RWPE1 (cell line): ENCODE measurements around the gene EXOC3L4.
A peak's percentile ranks its signal among the peaks of the same experiment; 100 is the strongest.

Experiments
- CTCF ChIA-PET: fragments of 350-600 bp; sonication (Branson Sonifier 250); formaldehyde crosslinking; extraction: SDS; loops from one replicate; lab custom pipeline; 2021; lab: Yijun Ruan, JAX
- POLR2A ChIA-PET: fragments of 400-600 bp; formaldehyde crosslinking; extraction: SDS; loops from one replicate; lab custom pipeline; 2020; ENCODE audit warnings: antibody characterized with exemption; ENCODE audit not compliant: low non-redundant PET; lab: Yijun Ruan, JAX
- DNase-seq: peaks from one replicate; pipeline ENCODE4 v3.0.0; 2012; ENCODE audit warnings: low spot score
- H3K27ac ChIP-seq: fragments of 450-650 bp; 2 replicates; pipeline ENCODE4 v1.5.1; 2017
- TF ChIP-seq, protein P1 (sequence below): fragments of 450-650 bp; conservative IDR thresholded peaks from 2 replicates; pipeline ENCODE4 v1.5.1; 2017; ENCODE audit warnings: low read depth, mild to moderate bottlenecking

The EXOC3L4 gene

DNA sequence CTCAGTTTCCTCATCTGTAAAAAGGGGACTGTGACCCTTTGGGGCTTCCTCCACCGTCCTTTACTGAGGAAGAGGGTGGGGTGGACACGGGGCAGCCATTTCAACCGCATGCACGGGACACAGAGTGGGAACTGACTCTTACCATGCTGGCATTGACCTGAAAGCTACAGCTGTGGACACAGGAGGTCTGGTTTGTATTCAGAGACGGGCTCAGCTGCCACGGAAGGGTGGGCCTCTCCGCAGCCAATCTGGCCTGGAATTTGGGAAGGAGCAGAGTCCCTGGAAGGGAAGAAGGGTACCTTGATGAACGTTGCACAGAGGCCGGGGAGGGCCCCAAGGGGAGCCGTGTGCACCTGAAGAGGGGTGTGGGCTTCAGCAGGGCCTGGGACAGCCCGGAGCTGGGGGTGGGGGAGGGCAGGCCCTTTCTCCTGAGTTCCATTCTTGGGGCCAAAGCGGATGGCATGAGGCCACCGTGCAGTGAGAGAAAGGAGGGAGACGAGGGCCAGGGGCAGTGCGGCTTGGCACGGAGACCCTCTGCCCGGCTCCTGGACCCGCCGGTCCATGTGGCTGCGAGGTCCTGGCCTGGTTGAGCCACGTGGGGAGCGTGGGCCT lies 43.3 kb downstream of the EXOC3L4 start:
- POLR2A ChIA-PET = no interaction called here
- peak overlapping the region; percentile 74 for H3K27ac ChIP-seq
- TF ChIP-seq, protein P1, sequence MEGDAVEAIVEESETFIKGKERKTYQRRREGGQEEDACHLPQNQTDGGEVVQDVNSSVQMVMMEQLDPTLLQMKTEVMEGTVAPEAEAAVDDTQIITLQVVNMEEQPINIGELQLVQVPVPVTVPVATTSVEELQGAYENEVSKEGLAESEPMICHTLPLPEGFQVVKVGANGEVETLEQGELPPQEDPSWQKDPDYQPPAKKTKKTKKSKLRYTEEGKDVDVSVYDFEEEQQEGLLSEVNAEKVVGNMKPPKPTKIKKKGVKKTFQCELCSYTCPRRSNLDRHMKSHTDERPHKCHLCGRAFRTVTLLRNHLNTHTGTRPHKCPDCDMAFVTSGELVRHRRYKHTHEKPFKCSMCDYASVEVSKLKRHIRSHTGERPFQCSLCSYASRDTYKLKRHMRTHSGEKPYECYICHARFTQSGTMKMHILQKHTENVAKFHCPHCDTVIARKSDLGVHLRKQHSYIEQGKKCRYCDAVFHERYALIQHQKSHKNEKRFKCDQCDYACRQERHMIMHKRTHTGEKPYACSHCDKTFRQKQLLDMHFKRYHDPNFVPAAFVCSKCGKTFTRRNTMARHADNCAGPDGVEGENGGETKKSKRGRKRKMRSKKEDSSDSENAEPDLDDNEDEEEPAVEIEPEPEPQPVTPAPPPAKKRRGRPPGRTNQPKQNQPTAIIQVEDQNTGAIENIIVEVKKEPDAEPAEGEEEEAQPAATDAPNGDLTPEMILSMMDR = no peak
- CTCF ChIA-PET = interaction anchor here (0.8 to 2.4 kb wide), 3 partner anchors 9 to 33 kb away, joined by 3 to 14 read pairs (median 3); no protein-coding TSS in a partner anchor
- no peak for DNase-seq

DNA sequence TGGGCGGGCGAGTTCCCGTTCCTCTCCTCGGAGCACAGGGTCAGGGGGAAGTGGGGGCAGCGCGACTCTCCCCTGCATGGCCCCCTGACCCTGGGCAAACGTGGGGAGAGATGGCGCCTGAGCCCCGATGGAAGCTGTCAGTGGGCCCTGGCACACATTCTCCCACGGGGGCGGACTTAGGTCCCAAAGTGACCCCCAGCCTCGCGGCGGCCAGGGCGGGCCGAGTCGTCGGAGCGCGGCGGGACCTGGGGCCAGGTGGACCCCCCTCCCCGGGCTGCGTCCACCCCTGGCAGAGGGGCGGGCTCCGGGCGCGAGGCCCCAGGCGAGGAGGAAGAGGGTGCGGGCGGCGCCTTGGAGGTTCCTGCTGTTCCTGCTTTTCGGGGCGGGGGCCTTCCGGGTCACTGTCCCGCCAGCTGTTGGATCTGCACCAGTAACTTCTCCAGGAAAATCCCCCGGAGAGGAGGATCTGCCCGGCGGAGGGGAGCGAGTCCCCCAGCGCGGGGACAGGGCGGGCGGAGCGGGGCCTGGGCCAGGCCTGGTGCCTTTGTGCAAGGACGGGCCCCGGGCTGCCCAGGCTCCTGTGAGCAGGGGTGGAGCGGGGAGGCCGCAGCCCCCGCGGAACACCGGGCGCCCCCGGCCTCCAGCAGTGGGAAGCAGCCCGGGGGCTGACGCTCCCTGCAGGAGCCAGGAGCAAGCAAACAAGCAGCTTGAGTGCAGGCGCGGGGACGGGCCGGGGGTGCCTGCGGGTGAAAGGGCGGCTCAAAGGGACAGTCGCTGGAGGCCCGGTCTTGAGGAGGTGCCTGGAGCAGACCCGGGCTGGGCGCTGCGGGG lies 44.0 kb downstream of the EXOC3L4 start:
- DNase-seq = no peak
- ChIA-PET CTCF (interaction anchor here (0.6 to 0.9 kb wide), 2 partner anchors 9 to 19 kb away, joined by 3 to 4 read pairs; no protein-coding TSS in a partner anchor), POLR2A (no interaction called here)
- TF ChIP-seq, protein P1 = no peak
- no peak overlapping the region for H3K27ac ChIP-seq

DNA sequence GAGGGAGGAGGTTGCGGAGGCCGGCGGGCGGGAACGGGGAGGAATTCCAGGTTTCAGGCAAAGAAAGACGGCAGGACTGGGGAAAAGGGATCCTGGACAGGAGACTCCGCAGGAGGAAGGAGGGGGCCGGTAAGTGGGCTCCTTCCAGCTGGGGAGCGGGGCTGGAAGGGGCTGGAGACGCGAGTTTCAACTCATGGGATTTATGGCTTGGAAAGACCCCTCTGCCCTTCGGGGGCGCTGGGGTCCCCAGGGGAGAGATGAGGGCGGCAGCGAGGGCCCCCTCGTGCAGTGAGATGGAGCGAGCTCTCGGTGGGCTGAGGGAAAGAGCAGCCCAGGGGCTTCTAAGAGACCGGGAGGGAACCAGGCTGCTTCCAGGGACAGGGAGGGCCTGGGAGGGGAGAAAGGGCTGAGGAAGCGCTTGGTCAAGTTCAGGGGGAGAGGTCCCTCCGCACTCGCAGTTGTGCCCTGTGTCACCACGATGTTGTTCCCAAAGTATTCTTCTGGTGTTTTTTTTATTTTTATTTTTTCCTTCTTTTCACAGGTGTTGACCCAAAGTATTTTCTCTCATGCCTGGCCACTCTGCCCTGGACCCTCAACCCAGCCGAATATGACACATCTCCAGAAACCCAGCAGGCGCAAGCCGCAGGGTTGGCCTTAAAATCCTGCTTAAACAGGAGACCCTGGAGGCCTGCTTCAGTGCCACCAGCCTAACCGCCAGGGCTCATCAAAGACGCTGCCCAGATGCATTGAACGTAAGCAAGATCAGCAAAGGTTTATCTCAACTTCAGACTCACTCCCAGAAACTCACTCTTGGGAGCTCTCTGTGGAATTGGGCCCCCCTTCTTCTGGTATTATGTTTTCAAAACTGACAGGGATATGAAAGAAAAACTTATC lies 44.9 kb downstream of the EXOC3L4 start:
- ChIA-PET POLR2A (no interaction called here), CTCF (no interaction called here)
- no peak overlapping the region for H3K27ac ChIP-seq
- DNase-seq = no peak
- TF ChIP-seq, protein P1 = no peak

DNA sequence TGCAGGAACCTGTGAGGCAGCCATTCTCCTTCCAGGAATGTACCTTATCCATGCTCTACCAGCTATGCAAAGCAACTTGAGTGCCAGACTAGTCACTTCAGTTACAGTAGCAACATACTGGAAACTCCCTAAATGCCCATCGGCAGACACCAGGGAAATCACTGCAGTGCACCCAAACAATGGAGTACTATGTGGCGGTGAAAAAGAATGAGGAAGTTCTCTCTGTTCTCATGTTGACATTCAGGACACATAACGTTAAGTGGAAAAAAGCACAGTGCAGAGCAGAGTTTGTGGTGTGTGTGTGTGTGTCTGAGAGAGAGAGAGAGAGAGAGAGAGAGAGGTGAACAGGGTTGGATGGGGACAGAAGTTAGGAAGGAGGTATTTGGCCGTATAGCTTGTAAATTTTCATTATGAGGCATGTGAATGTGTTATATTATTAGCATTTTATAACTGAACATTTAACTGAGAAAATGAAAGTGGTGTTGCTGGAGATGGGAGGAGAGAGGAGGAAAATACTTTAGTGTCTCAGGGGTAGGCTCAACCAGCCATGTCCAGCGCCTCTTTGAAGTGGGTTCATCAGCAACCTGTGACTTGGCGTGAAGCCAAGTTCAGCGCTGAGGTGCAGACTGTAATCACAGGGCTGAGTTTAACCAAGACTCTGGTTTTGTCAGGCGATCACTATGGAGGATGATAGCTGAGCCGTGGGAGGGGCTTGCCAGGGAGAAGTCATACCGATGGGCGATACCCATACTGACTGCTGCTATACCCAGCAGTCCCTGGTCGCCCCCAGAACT lies 46.0 kb downstream of the EXOC3L4 start:
- H3K27ac ChIP-seq = no peak overlapping the region
- CTCF ChIA-PET = interaction anchor here (0.6 kb wide), 2 partner anchors 11 to 393 kb away, joined by 3 to 5 read pairs; no protein-coding TSS in a partner anchor
- POLR2A ChIA-PET = no interaction called here
- TF ChIP-seq, protein P1 = no peak
- no peak for DNase-seq

DNA sequence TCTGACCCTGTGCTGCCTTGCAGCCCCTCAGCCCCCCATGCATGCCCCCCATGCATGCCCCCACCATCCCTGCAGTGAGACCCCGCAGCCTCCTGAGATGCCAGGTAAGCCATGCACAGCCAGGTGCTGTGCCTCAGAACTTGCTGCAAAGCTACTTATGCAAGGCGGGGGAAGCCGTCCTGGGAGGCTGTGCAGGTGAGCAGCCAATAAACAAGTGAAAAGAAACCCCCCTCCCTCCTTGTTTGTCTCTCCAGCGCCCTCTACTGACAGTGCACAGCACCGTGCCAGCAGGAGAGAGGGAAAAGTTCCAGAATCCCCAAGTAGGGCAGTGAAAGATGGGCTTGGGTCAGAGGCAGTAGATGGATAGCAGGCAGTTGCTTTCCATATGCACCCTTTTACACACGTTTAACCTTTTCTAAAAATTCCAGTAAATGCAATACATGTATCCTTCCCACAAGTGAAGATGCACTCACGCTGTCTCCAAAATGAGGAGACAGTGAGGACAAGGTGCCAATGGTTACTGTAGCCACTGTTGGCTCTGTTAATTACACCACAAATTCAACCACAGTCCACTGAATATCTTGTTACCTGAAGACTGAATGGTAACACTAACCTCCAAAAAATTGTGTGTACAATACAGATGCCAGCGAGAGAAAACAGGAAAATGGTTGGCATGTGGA lies 46.7 kb downstream of the EXOC3L4 start:
- DNase-seq = peak; percentile 35
- TF ChIP-seq, protein P1 = peak; percentile 62
- ChIA-PET CTCF (interaction anchor here (0.6 kb wide), 2 partner anchors 11 to 393 kb away, joined by 3 to 5 read pairs; no protein-coding TSS in a partner anchor), POLR2A (no interaction called here)
- no peak overlapping the region for H3K27ac ChIP-seq
